GM20000 (cell line): Measurements from ENCODE around the gene ELN.
"Not testable (repeated sequence)": the region's sequence is repeated elsewhere in the genome, so short reads cannot be mapped to it uniquely, and the experiment has no call there.

Source experiments
- DNase-seq: peaks from one replicate; pipeline ENCODE4 v3.0.0; 2012; ENCODE audit warnings: low spot score
- TF ChIP-seq, protein P1 (sequence below): IDR thresholded peaks from 2 replicates; pipeline ENCODE4 v1.5.1; 2012; ENCODE audit warnings: mild to moderate bottlenecking, control low read depth; ENCODE audit errors: extremely low read depth, missing control alignments

Gene ELN

GRCh38 chr7:74010407-74010806, 17.6 kb upstream of the ELN start:
- TF ChIP-seq, protein P1, sequence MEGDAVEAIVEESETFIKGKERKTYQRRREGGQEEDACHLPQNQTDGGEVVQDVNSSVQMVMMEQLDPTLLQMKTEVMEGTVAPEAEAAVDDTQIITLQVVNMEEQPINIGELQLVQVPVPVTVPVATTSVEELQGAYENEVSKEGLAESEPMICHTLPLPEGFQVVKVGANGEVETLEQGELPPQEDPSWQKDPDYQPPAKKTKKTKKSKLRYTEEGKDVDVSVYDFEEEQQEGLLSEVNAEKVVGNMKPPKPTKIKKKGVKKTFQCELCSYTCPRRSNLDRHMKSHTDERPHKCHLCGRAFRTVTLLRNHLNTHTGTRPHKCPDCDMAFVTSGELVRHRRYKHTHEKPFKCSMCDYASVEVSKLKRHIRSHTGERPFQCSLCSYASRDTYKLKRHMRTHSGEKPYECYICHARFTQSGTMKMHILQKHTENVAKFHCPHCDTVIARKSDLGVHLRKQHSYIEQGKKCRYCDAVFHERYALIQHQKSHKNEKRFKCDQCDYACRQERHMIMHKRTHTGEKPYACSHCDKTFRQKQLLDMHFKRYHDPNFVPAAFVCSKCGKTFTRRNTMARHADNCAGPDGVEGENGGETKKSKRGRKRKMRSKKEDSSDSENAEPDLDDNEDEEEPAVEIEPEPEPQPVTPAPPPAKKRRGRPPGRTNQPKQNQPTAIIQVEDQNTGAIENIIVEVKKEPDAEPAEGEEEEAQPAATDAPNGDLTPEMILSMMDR: no peak
- DNase-seq: no peak

- DNase-seq: not testable (repeated sequence)
Measured at GRCh38 chr7:74011421-74011820, 16.6 kb upstream of the ELN start.

- peak; percentile 92 for DNase-seq
- TF ChIP-seq, protein P1: no peak
Measured at GRCh38 chr7:74012842-74013249, 15.1 kb upstream of the ELN start.

DNA sequence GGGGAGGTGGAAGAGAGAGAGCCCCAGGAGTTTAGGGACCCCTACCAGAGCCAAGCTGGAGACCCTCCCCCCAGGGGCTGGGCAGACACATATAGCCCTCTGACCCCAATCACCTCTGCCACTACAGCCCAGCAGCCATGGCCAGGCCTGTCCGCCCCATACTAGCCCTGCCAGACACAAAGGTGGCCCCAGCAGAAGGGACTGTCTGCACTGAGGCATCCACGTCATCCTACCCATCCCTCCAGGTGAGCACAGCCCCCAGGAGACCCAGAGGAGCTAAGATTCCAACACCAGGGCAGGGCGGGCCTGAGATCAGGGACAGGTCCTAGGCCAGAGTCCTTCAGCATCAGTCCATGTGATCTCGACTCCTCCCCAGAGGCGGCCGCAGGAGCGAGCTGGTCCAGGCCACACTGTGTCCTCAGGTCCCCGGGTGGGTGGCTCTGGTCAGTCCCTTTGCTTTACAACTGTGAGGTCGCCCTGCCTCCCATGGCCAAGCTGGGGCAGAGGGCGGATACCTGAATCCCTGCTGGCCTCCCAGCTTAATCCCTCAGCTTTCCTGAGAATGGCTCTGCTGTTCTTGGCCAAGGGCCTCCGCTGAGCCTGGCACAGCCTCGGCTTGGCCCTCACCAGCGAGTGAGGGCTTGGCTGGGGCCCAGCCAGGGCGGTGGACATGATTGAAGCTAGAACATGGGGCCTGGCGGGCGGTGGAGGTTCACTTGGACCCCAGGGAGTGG, 14.3 kb upstream of the ELN start:
- no peak for DNase-seq
- TF ChIP-seq, protein P1: no peak

GRCh38 chr7:74014931-74015330, 13.0 kb upstream of the ELN start:
- TF ChIP-seq, protein P1: no peak
- DNase-seq: no peak

- DNase-seq: no peak
- TF ChIP-seq, protein P1: no peak
Measured at GRCh38 chr7:74015670-74016069, 12.3 kb upstream of the ELN start.

- TF ChIP-seq, protein P1: no peak
- DNase-seq: no peak
Measured at GRCh38 chr7:74017125-74017524, 10.8 kb upstream of the ELN start.
